Prostate gland (tissue), 2 donors: ENCODE results near the gene DNAAF5. TPM values are rescaled to one million over a fixed set of nuclear protein-coding genes. Genes with fewer than 3 reads are reported as not detected.

Experiments used
- DNase-seq: peaks from one replicate; pipeline ENCODE4 v3.0.0-alpha.2; 2019; ENCODE audit warnings: low spot score
- H3K27ac ChIP-seq, 2 donors: fragments of 200-600 bp; sonication (generic); 2 replicates each; pipeline ENCODE4 v1.5.1; 2017 to 2019
- H3K27me3 ChIP-seq: fragments of 200-600 bp; sonication (generic); replicated peaks from 2 replicates; pipeline ENCODE4 v1.5.1; 2019; ENCODE audit not compliant: insufficient read depth
- H3K36me3 ChIP-seq, 2 donors: fragments of 200-600 bp; sonication (generic); 1 replicate in 1 of 2; 2 replicates in 1 of 2; pipeline versions ENCODE4 v1.5.1 to v1.8.1; 2017 to 2019
- H3K4me1 ChIP-seq: fragments of 200-600 bp; sonication (generic); replicated peaks from 2 replicates; pipeline ENCODE4 v1.5.1; 2019
- H3K4me3 ChIP-seq, 2 donors: fragments of 200-600 bp; sonication (generic); 2 replicates each; pipeline ENCODE4 v1.5.1; 2017 to 2019
- H3K9me3 ChIP-seq: fragments of 200-600 bp; sonication (generic); 2 replicates; pipeline ENCODE4 v1.5.1; 2017
- CTCF ChIP-seq, 4 experiments: fragments of 200-600 bp in 2 of 4; fragments of 450-650 bp in 2 of 4; sonication (generic) in 2 of 4; IDR thresholded peaks; 1 replicate in 3 of 4; 2 replicates in 1 of 4; pipeline ENCODE4 v1.5.1; 2016 to 2019; ENCODE audit warnings: antibody characterized with exemption in 4 of 4, mild to moderate bottlenecking in 2 of 4, moderate library complexity in 2 of 4
- POLR2A ChIP-seq: fragments of 450-650 bp; IDR thresholded peaks from one replicate; pipeline ENCODE4 v1.6.1; 2016; ENCODE audit warnings: antibody characterized with exemption, mild to moderate bottlenecking
- POLR2AphosphoS5 ChIP-seq: sonication (generic); formaldehyde crosslinking; IDR thresholded peaks from one replicate; pipeline ENCODE4 v1.6.1; 2017; ENCODE audit warnings: antibody characterized with exemption
- WGBS: methylation state at CpG from one replicate; pipeline ENCODE4 v1.1.5; 2018; 5-methylcytosine and 5-hydroxymethylcytosine counted together
- intact Hi-C: fragments of 100-400 bp; cut with DNase I; formaldehyde crosslinking; loops from one replicate; pipeline ENCODE4 v1.14.2; 2022
- total RNA-seq, 2 donors: library from RNA; depleted of rRNA; stranded (reverse); fragments of >200 nt; gene quantifications; one replicate each; pipeline ENCODE4 v1.1.0, GENCODE V29; 2016

The DNAAF5 gene
- total RNA-seq, 2 donors from 2014 or later = 30.8 to 52.0 TPM

- WGBS = 97% methylated on average over 9 of the region's 9 CpGs
- H3K4me3 ChIP-seq = no peak overlapping the region
- H3K27me3 ChIP-seq = no peaks in the 10 kb centered on the region
- no peak for DNase-seq
- H3K36me3 ChIP-seq = no peaks in the 10 kb centered on the region
- TF ChIP-seq POLR2AphosphoS5 (no peak), CTCF (IDR thresholded peaks at IDR 0.05) (no peak)
- no peaks in the 10 kb centered on the region for H3K4me1 ChIP-seq
- intact Hi-C loops = no loop called here
- H3K9me3 ChIP-seq = no peaks in the 10 kb centered on the region
- H3K27ac ChIP-seq = no peak overlapping the region
Observed at GRCh38 chr7:723541-723940, 3.0 kb upstream of the DNAAF5 start.

GRCh38 chr7:724298-724697 is 2.2 kb upstream of the DNAAF5 start:
- WGBS = 90% methylated on average over 7 of the region's 7 CpGs
- H3K4me3 ChIP-seq = no peak overlapping the region
- H3K27me3 ChIP-seq = no peaks in the 10 kb centered on the region
- no peaks in the 10 kb centered on the region for H3K36me3 ChIP-seq
- intact Hi-C loops = no loop called here
- no peak overlapping the region for H3K27ac ChIP-seq
- no peaks in the 10 kb centered on the region for H3K9me3 ChIP-seq
- H3K4me1 ChIP-seq = no peaks in the 10 kb centered on the region
- no peak for DNase-seq
- TF ChIP-seq POLR2AphosphoS5 = no peak

GRCh38 chr7:725223-726005 is 1.1 kb upstream of the DNAAF5 start:
- intact Hi-C loops = no loop called here
- Histone ChIP-seq H3K9me3 (no peaks in the 10 kb centered on the region), H3K27me3 (no peaks in the 10 kb centered on the region), H3K36me3 (no peaks in the 10 kb centered on the region), H3K4me3 (no peak overlapping the region), H3K4me1 (no peaks in the 10 kb centered on the region), H3K27ac (no peak overlapping the region)
- WGBS = 86% methylated on average over 8 of the region's 8 CpGs
- TF ChIP-seq POLR2A = no peak
- TF ChIP-seq POLR2AphosphoS5 = no peak
- TF ChIP-seq CTCF (IDR thresholded peaks at IDR 0.05) = no peak
- no peak for DNase-seq

- intact Hi-C loops = no loop called here
- H3K9me3 ChIP-seq = no peaks in the 10 kb centered on the region
- H3K27me3 ChIP-seq = no peaks in the 10 kb centered on the region
- H3K27ac ChIP-seq = peak overlapping the region in 1 of 2 donors; percentile 50
- TF ChIP-seq CTCF (IDR thresholded peaks at IDR 0.05) (no peak), POLR2A (no peak), POLR2AphosphoS5 (no peak)
- peaks cover 1% of the 10 kb centered on the region for H3K4me1 ChIP-seq
- DNase-seq = no peak
- no CpG with 5 or more reads among the region's 39 CpGs for WGBS
- peak overlapping the region; percentile 73 to 90 for H3K4me3 ChIP-seq
- H3K36me3 ChIP-seq = no peaks in the 10 kb centered on the region
Observed at GRCh38 chr7:726854-727103, 280 bp downstream of the DNAAF5 start.

GRCh38 chr7:727104-727805 is 756 bp downstream of the DNAAF5 start, which contains the start of gene PRKAR1B:
Gene PRKAR1B, minus strand, starts transcription at chr7:727281. Its CDS starts 15,776 bp downstream, at chr7:711505.
- H3K27me3 ChIP-seq = no peaks in the 10 kb centered on the region
- H3K27ac ChIP-seq = peak within 1 kb of the TSS; percentile 7 to 50
- intact Hi-C loops = no loop called here
- no peaks in the 10 kb centered on the region for H3K36me3 ChIP-seq
- WGBS = under 1% methylated on average over 40 of the region's 66 CpGs
- H3K4me1 ChIP-seq = peaks cover 4% of the 10 kb centered on the region
- TF ChIP-seq POLR2A (no peak), CTCF (IDR thresholded peaks at IDR 0.05) (no peak), POLR2AphosphoS5 (no peak)
- no peaks in the 10 kb centered on the region for H3K9me3 ChIP-seq
- no peak for DNase-seq
- H3K4me3 ChIP-seq = peak within 1 kb of the TSS; percentile 73 to 90
